Fibroblast of villous mesenchyme (primary cell): ENCODE results near the gene CHPF2. TPM values are rescaled to one million over a fixed set of nuclear protein-coding genes. Genes with fewer than 3 reads are reported as not detected.

Source experiments
- DNase-seq: peaks from one replicate; pipeline ENCODE4 v3.0.0-alpha.2; 2010; ENCODE audit warnings: low read depth
- H3K4me3 ChIP-seq: 2 replicates; pipeline ENCODE4 v1.5.1; 2011; ENCODE audit warnings: low read depth, mild to moderate bottlenecking, low read length
- CTCF ChIP-seq: IDR thresholded peaks from 2 replicates; pipeline ENCODE4 v1.5.1; 2012; ENCODE audit warnings: low read depth, mild to moderate bottlenecking, low read length; ENCODE audit not compliant: insufficient read depth
- total RNA-seq: library from RNA; depleted of rRNA; stranded (reverse); fragments of >200 nt; gene quantifications from 2 replicates; pipeline ENCODE4 v1.2.3, GENCODE V29; 2012

Gene CHPF2
- total RNA-seq, 1 donor, result 90.7 TPM

GRCh38 chr7:151239837-151240459 is 7.7 kb downstream of the CHPF2 start:
- DNase-seq, result no peak

GRCh38 chr7:151240536-151240935 is 8.3 kb downstream of the CHPF2 start:
- no peak overlapping the region for H3K4me3 ChIP-seq
- TF ChIP-seq CTCF, result no peak
- DNase-seq, result no peak

More at GRCh38 chr7:151239837-151240459, 7.7 kb downstream of the CHPF2 start:
- no peak overlapping the region for H3K4me3 ChIP-seq
- no peak for TF ChIP-seq CTCF

GRCh38 chr7:151240942-151241754 is 8.9 kb downstream of the CHPF2 start:
- no peak for DNase-seq
- no peak for TF ChIP-seq CTCF
- H3K4me3 ChIP-seq, result no peak overlapping the region

- DNase-seq, result no peak
- TF ChIP-seq CTCF, result no peak
- H3K4me3 ChIP-seq, result no peak overlapping the region
These were observed 9.4 kb downstream of the CHPF2 start for GRCh38 chr7:151241755-151242096.

- no peak for DNase-seq
- TF ChIP-seq CTCF, result no peak
- no peak overlapping the region for H3K4me3 ChIP-seq
These were observed 10.1 kb downstream of the CHPF2 start for GRCh38 chr7:151242159-151243044.

- no peak for TF ChIP-seq CTCF
- no peak overlapping the region for H3K4me3 ChIP-seq
- DNase-seq, result no peak
These were observed 10.7 kb downstream of the CHPF2 start for GRCh38 chr7:151243045-151243349.
